Measurements from ENCODE around the gene OR9Q1. TPM values are rescaled to one million over a fixed set of nuclear protein-coding genes. Genes with fewer than 3 reads are reported as not detected.

OR9Q1 gene
- total and polyA plus RNA-seq, 2 of the 13 experiments (the other 11 are each of a cell fraction or from before 2014, with no cell fraction given) = not detected

- no peak for TF ChIP-seq TBL1XR1 (IDR thresholded peaks at IDR 0.05; ENCODE audit: borderline replicate concordance, low read length, partially characterized antibody)
- no peak for TF ChIP-seq CCAR2 (optimal IDR thresholded peaks at IDR 0.05; ENCODE audit: low read depth, low read length)
- peak; percentile 91 for TF ChIP-seq FOXO1 (CRISPR knock-in tag; IDR thresholded peaks at IDR 0.05)
- TF ChIP-seq PHF5A (CRISPR knock-in tag; IDR thresholded peaks at IDR 0.05; ENCODE audit: low read depth, unreplicated experiment) = no peak
- peak; percentile 93 for TF ChIP-seq HNF4G (IDR thresholded peaks at IDR 0.05; ENCODE audit: borderline replicate concordance, low read depth, low read length)
- TF ChIP-seq HNF4G (CRISPR knock-in tag; IDR thresholded peaks at IDR 0.05; ENCODE audit: borderline replicate concordance, low read depth) = peak; percentile 89; the same call in 1 of the 2 replicates
- peak; percentile 96 for TF ChIP-seq TCF7 (IDR thresholded peaks at IDR 0.05; ENCODE audit: low read depth)
- TF ChIP-seq SAP130 (CRISPR knock-in tag; IDR thresholded peaks at IDR 0.05; ENCODE audit: low read depth) = peak; percentile 58; the same call in 1 of the 2 replicates
- peak; percentile 64; the same call in 1 of the 2 replicates for TF ChIP-seq SOX13 (IDR thresholded peaks at IDR 0.05)
- peak in 1 of 2 experiments; percentile 92; a peak in 2 of 4 replicates for TF ChIP-seq SOX13 (CRISPR knock-in tag; conservative IDR thresholded peaks at IDR 0.05 in 1 of 2, IDR thresholded peaks at IDR 0.05 in 1 of 2)
- no peak for TF ChIP-seq ZNF251 (CRISPR knock-in tag; IDR thresholded peaks at IDR 0.05)
- 0 out of 2 replicates have a peak, but pooled peaks have one; percentile 19 for TF ChIP-seq STAG1 (CRISPR knock-in tag; IDR thresholded peaks at IDR 0.05)
- TF ChIP-seq MIER3 (CRISPR knock-in tag; IDR thresholded peaks at IDR 0.05; ENCODE audit: borderline replicate concordance) = peak; percentile 82; the same call in 1 of the 2 replicates
- no peak for TF ChIP-seq FOXK1 (CRISPR knock-in tag; IDR thresholded peaks at IDR 0.05; ENCODE audit: borderline replicate concordance, low read depth)
- no peak for TF ChIP-seq ZNF225 (CRISPR knock-in tag; IDR thresholded peaks at IDR 0.05)
- no peak for TF ChIP-seq HIC2 (CRISPR knock-in tag; IDR thresholded peaks at IDR 0.05; ENCODE audit: low read depth)
- TF ChIP-seq SSRP1 (CRISPR knock-in tag; IDR thresholded peaks at IDR 0.05) = no peak
- TF ChIP-seq SIX4 (CRISPR knock-in tag; IDR thresholded peaks at IDR 0.05) = peak; percentile 85
- TF ChIP-seq MNT (IDR thresholded peaks at IDR 0.05) = no peak
- peak; percentile 100 for TF ChIP-seq NCOA2 (CRISPR knock-in tag; IDR thresholded peaks at IDR 0.05)
- TF ChIP-seq GABPA (IDR thresholded peaks at IDR 0.05; ENCODE audit: low read depth, low read length) = no peak
- TF ChIP-seq GABPA (CRISPR knock-in tag; IDR thresholded peaks at IDR 0.05; ENCODE audit: low read depth) = no peak
- peak; percentile 72 for TF ChIP-seq HNF1A (IDR thresholded peaks at IDR 0.05; ENCODE audit: low read depth)
- TF ChIP-seq HNF1A (CRISPR knock-in tag; IDR thresholded peaks at IDR 0.05; ENCODE audit: borderline replicate concordance) = peak; percentile 91
Measured at GRCh38 chr11:58165504-58166106, 141.9 kb downstream of the OR9Q1 start (continued).
